AG04449 (cell line): ENCODE results near the gene KLHL29.

ENCODE experiments used
- CTCF ChIA-PET: fragments of 350-600 bp; formaldehyde crosslinking; extraction: SDS; loops from one replicate; lab custom pipeline; 2021; ENCODE audit warnings: antibody characterized with exemption; lab: Yijun Ruan, JAX
- POLR2A ChIA-PET: fragments of 400-600, 350-600 bp; formaldehyde crosslinking; extraction: SDS; loops from one replicate; lab custom pipeline; 2020; ENCODE audit warnings: antibody characterized with exemption, inconsistent platforms; lab: Yijun Ruan, JAX
- DNase-seq: peaks from one replicate; pipeline ENCODE4 v3.0.0-alpha.2; 2010; ENCODE audit warnings: low read depth, low spot score
- H3K4me3 ChIP-seq: 2 replicates; pipeline ENCODE4 v1.5.1; 2011; ENCODE audit warnings: low read depth, mild to moderate bottlenecking, control low read depth, low read length
- CTCF ChIP-seq: IDR thresholded peaks from one replicate; pipeline ENCODE4 v1.5.1; 2011; ENCODE audit warnings: mild to moderate bottlenecking, moderate library complexity, low read length, control low read depth, inconsistent platforms; ENCODE audit not compliant: insufficient read depth; ENCODE audit errors: missing control alignments

KLHL29 gene

GRCh38 chr2:23590241-23590869 lies 205.4 kb downstream of the KLHL29 start:
- TF ChIP-seq CTCF = no peak
- DNase-seq = no peak
- POLR2A ChIA-PET = no interaction called here
- CTCF ChIA-PET = no interaction called here
- no peak overlapping the region for H3K4me3 ChIP-seq

DNA sequence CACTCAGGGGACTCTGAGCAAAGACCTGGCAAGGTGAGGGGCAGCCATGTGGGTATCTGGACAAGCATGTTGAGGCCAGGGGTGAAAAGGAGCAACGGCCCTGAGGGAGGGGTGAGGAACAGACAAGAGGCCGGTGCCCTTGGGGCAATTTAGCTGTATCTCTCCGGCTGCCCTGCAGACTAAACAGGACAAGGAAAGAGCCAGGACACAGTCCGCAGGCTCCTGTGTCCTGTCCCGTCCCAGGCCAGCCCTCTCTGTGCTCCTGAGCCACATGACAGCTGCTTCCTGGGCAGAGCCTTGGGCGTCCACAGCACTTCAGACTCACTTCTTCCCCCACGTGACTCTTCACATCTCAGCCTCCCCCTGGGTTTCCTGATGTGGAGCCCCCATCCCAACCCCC lies 206.1 kb downstream of the KLHL29 start:
- no peak for DNase-seq
- CTCF ChIA-PET = no interaction called here
- POLR2A ChIA-PET = no interaction called here
- TF ChIP-seq CTCF = no peak
- H3K4me3 ChIP-seq = no peak overlapping the region

GRCh38 chr2:23592061-23592685 lies 207.2 kb downstream of the KLHL29 start:
- no peak for TF ChIP-seq CTCF
- DNase-seq = no peak
- ChIA-PET CTCF (no interaction called here), POLR2A (no interaction called here)
- H3K4me3 ChIP-seq = no peak overlapping the region

DNA sequence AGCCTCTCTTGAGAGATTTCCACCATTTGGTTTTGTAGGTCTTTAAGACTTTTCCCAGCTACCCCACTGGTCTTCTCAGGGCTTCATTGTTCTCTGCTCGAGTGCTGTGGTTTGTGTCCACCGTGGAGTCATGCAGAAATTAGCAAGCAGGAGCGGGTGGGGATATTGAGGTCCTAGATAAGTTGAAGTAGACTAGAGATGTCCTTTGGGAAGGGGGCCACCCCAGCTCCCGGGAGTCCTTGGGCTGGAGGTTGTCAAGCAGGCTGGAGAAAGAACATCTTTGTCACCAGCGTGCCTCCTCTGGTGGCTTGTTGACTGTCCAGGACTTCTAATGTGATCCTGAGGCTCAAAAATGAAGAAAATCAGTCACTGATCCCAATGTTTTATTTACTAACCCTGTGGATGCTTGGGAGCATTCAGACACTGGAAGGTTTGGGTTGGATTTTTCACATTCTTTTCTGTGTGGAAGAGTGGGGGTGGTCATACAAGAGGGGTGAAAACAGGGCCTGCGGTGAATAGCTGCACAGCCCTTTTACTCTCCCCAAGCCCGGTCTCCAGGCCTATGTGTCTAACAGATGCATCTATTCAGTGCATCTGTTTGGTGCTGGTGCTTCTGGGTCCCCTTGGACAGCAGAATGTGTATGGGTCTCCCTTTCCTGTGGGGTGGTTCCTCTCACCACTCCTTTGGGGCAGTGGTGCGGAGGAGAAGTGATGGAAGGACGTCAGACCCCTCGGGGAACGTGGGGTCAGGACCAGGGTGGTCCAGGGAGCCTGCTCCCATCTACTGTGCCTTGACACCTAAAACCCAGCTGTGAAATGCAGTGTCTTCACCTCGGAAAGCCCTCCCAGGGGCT lies 208.1 kb downstream of the KLHL29 start:
- no peak for DNase-seq
- no peak overlapping the region for H3K4me3 ChIP-seq
- no peak for TF ChIP-seq CTCF
- ChIA-PET CTCF (interaction anchor here (1.0 to 1.8 kb wide), 2 partner anchors 24 to 29 kb away, joined by 3 to 4 read pairs; no protein-coding TSS in a partner anchor), POLR2A (no interaction called here)

DNA sequence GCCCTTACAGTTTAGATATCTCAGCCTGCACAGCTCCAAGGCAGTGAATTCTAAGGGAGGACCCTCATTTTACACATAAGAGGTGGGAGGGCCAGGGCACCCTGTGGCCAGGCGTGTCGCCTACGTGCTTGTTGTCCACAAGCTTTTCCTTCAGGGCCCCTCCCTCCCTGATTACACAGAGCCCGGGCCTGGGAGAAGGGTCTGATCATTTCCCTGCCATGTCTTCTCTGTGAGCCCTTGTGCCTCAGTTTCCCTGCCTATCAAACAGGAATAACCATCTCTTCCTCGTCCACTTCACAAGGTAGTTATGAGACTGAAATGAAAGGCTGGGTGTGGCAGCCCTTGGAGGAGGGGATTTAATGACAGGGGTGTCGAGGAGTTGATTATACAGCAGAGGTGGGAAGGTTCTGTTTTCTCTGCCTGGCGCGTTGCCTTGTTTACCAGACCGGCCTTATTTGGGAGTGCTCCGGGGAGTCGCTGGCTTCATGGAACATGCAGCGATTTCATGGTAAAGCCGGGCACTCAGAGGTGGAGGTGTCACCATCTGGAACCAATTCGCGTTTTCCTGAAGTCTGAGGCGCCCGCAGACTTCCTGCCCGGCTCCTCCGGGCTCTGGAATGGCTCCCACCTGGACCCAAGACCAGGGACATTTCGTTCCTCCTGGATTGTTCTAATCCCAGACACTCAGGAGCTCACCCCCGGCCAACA lies 208.9 kb downstream of the KLHL29 start:
- CTCF ChIA-PET = interaction anchor here (1.0 to 1.8 kb wide), 2 partner anchors 23 to 30 kb away, joined by 3 to 4 read pairs; no protein-coding TSS in a partner anchor
- H3K4me3 ChIP-seq = no peak overlapping the region
- no peak for DNase-seq

More for the DNA sequence above, 208.9 kb downstream of the KLHL29 start:
- POLR2A ChIA-PET = no interaction called here
- no peak for TF ChIP-seq CTCF
